Transverse colon (tissue), 4 donors: ENCODE data around the gene EHF. TPM values are rescaled to one million over a fixed set of nuclear protein-coding genes. Genes with fewer than 3 reads are reported as not detected.

Experiments
- DNase-seq: peaks from one replicate; pipeline ENCODE4 v3.0.0-alpha.2; 2019
- H3K27ac ChIP-seq, 4 donors: fragments of 200-600 bp; sonication (generic); 2 replicates each; pipeline ENCODE4 v1.5.1; 2016 to 2018; ENCODE audit warnings: inconsistent platforms in 4 of 4
- H3K27me3 ChIP-seq: fragments of 200-600 bp; sonication (generic); 2 replicates; pipeline ENCODE4 v1.5.1; 2017; ENCODE audit warnings: inconsistent platforms
- H3K36me3 ChIP-seq, 4 donors: fragments of 200-600 bp; sonication (generic); 2 replicates each; pipeline ENCODE4 v1.5.1; 2017 to 2019; ENCODE audit warnings: inconsistent platforms in 4 of 4
- H3K4me1 ChIP-seq, 4 donors: fragments of 200-600 bp; sonication (generic); 2 replicates each; pipeline ENCODE4 v1.5.1; 2017 to 2020; ENCODE audit warnings: inconsistent platforms in 4 of 4
- H3K4me3 ChIP-seq, 4 donors: fragments of 200-600 bp; sonication (generic); 1 replicate in 1 of 4; 2 replicates in 3 of 4; pipeline versions ENCODE4 v1.5.1 to v1.6.1; 2017 to 2019; ENCODE audit warnings: inconsistent platforms in 4 of 4
- H3K9me3 ChIP-seq, 2 donors: fragments of 200-600 bp; sonication (generic); 2 replicates each; pipeline ENCODE4 v1.5.1; 2017 to 2019; ENCODE audit warnings: inconsistent platforms in 2 of 2
- CTCF ChIP-seq, 5 experiments: fragments of 200-600 bp in 3 of 5; fragments of 450-650 bp in 2 of 5; sonication (generic) in 3 of 5; IDR thresholded peaks; 1 replicate in 2 of 5; 2 replicates in 3 of 5; pipeline ENCODE4 v1.5.1; 2016 to 2017; ENCODE audit warnings: antibody characterized with exemption in 5 of 5, inconsistent platforms in 3 of 5, mild to moderate bottlenecking in 2 of 5, moderate library complexity in 1 of 5
- EP300 ChIP-seq: sonication (generic); formaldehyde crosslinking; IDR thresholded peaks from one replicate; pipeline ENCODE4 v1.6.1; 2017; ENCODE audit warnings: antibody characterized with exemption, low read depth
- POLR2A ChIP-seq: fragments of 450-650 bp; IDR thresholded peaks from one replicate; pipeline ENCODE4 v1.6.1; 2016; ENCODE audit warnings: antibody characterized with exemption, mild to moderate bottlenecking, moderate library complexity
- POLR2AphosphoS5 ChIP-seq, 3 donors: sonication (generic); formaldehyde crosslinking; IDR thresholded peaks; one replicate each; pipeline ENCODE4 v1.6.1; 2016; ENCODE audit warnings: antibody characterized with exemption in 3 of 3
- WGBS, 2 donors: methylation state at CpG; one replicate each; pipeline ENCODE4 v1.1.5; 2018; ENCODE audit warnings: low coverage in 1 of 2; 5-methylcytosine and 5-hydroxymethylcytosine counted together
- in situ Hi-C, 4 donors: fragments of 200-750 bp; cut with MboI; loops; one replicate each; pipeline versions ENCODE4 v1.15.0 to v1.15.1; 2017; ENCODE audit warnings: low sequenced_read_pairs in 3 of 4, low pct_ligation_motif_present in 1 of 4, low pct_unique_long_range_greater_than_20kb in 1 of 4
- intact Hi-C: fragments of 100-400 bp; cut with DNase I; formaldehyde crosslinking; loops from one replicate; pipeline ENCODE4 v1.15.1; 2023; ENCODE audit warnings: low total_unique reads
- total RNA-seq, 4 donors: library from RNA; depleted of rRNA; stranded (reverse); fragments of >200 nt; gene quantifications; one replicate each; pipeline ENCODE4 v1.1.0, GENCODE V29; 2016

Gene EHF
- total RNA-seq, 4 donors from 2014 or later, result 206 to 406 (median 262) TPM

DNA sequence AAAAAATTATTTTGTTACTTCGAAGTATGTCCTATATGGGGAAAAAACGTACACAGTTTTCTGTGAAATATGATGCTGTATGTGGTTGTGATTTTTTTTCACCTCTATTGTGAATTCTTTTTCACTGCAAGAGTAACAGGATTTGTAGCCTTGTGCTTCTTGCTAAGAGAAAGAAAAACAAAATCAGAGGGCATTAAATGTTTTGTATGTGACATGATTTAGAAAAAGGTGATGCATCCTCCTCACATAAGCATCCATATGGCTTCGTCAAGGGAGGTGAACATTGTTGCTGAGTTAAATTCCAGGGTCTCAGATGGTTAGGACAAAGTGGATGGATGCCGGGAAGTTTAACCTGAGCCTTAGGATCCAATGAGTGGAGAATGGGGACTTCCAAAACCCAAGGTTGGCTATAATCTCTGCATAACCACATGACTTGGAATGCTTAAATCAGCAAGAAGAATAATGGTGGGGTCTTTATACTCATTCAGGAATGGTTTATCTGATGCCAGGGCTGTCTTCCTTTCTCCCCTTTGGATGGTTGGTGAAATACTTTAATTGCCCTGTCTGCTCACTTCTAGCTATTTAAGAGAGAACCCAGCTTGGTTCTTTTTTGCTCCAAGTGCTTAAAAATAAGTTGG lies 38.3 kb downstream of the EHF start:
- no peak overlapping the region for H3K4me3 ChIP-seq
- peaks cover 0 to 4% (median 2%) of the 10 kb centered on the region in 4 donors for H3K4me1 ChIP-seq
- 88 to 89% methylated on average over 3 to 4 of the region's 4 CpGs for WGBS, 2 donors
- H3K27me3 ChIP-seq, result no peaks in the 10 kb centered on the region
- H3K9me3 ChIP-seq, result no peaks in the 10 kb centered on the region
- DNase-seq, result no peak
- intact Hi-C loops (no loop called here), in situ Hi-C loops (no loop called here)
- H3K36me3 ChIP-seq, result peaks cover 0 to 20% (median 9%) of the 10 kb centered on the region in 4 donors
- no peak for TF ChIP-seq EP300
- TF ChIP-seq CTCF (IDR thresholded peaks at IDR 0.05), result no peak
- TF ChIP-seq POLR2AphosphoS5 (IDR thresholded peaks at IDR 0.05), result no peak
- TF ChIP-seq POLR2A, result no peak
- H3K27ac ChIP-seq, result no peak overlapping the region

- Histone ChIP-seq H3K27ac (no peak overlapping the region), H3K36me3 (no peaks in the 10 kb centered on the region), H3K4me1 (no peaks in the 10 kb centered on the region), H3K4me3 (no peak overlapping the region), H3K9me3 (no peaks in the 10 kb centered on the region), H3K27me3 (no peaks in the 10 kb centered on the region)
- TF ChIP-seq CTCF (IDR thresholded peaks at IDR 0.05), result no peak
- no peak for TF ChIP-seq POLR2A
- TF ChIP-seq EP300, result no peak
- no peak for TF ChIP-seq POLR2AphosphoS5 (IDR thresholded peaks at IDR 0.05)
- in situ Hi-C loops, result no loop called here
- WGBS, 2 donors, result 79 to 81% methylated on average over 6 to 7 of the region's 7 CpGs
- DNase-seq, result no peak
- intact Hi-C loops, result no loop called here
Measured at GRCh38 chr11:34665077-34665835, 44.4 kb downstream of the EHF start.

GRCh38 chr11:34667810-34668582 lies 47.1 kb downstream of the EHF start:
- WGBS, 2 donors, result 82 to 86% methylated on average over 2 to 4 of the region's 4 CpGs
- no peaks in the 10 kb centered on the region for H3K4me1 ChIP-seq
- intact Hi-C loops, result no loop called here
- TF ChIP-seq CTCF (IDR thresholded peaks at IDR 0.05) (no peak), POLR2AphosphoS5 (IDR thresholded peaks at IDR 0.05) (no peak), POLR2A (no peak), EP300 (no peak)
- no peak overlapping the region for H3K27ac ChIP-seq
- no peaks in the 10 kb centered on the region for H3K27me3 ChIP-seq
- no peak overlapping the region for H3K4me3 ChIP-seq
- H3K36me3 ChIP-seq, result no peaks in the 10 kb centered on the region
- no peak for DNase-seq
- no peaks in the 10 kb centered on the region for H3K9me3 ChIP-seq
- in situ Hi-C loops, result no loop called here

DNA sequence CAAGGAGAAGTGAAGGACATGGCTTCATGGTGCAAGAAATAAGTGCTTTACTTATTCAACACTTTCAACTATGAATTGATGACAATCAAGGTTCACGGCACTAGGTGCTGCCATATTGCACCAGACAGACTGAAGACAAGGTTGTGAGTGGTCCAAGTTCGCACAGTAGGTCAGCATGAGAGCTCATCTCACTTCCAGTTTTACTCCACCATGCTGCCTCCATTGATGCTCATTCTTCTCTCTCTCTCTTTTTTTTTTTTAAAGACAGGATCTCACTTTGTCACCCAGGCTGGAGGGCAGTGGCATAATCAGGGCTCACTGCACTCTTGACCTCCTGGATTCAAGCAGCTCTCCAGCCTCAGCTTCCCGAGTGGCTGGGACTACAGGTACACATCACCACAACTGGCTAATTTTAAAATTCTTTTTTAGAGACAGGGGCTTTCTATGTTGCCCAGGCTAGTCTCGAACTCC lies 47.7 kb downstream of the EHF start:
- H3K27me3 ChIP-seq, result no peaks in the 10 kb centered on the region
- no peak for DNase-seq
- H3K27ac ChIP-seq, result no peak overlapping the region
- 91 to 94% methylated on average over 4 of the region's 4 CpGs for WGBS, 2 donors
- no peak overlapping the region for H3K4me3 ChIP-seq
- in situ Hi-C loops (no loop called here), intact Hi-C loops (no loop called here)
- H3K9me3 ChIP-seq, result no peaks in the 10 kb centered on the region
- no peaks in the 10 kb centered on the region for H3K4me1 ChIP-seq
- TF ChIP-seq CTCF (IDR thresholded peaks at IDR 0.05), result no peak
- TF ChIP-seq POLR2A, result no peak
- TF ChIP-seq EP300, result no peak
- TF ChIP-seq POLR2AphosphoS5 (IDR thresholded peaks at IDR 0.05), result no peak
- no peaks in the 10 kb centered on the region for H3K36me3 ChIP-seq
